GM18951 (cell line): ENCODE results near the gene PPP1R14B.

Source experiments
- POLR2A ChIP-seq: IDR thresholded peaks from 4 replicates; pipeline ENCODE4 v1.6.1; 2011; ENCODE audit warnings: mild to moderate bottlenecking; ENCODE audit not compliant: insufficient read length, insufficient read depth; ENCODE audit errors: extremely low read depth
- in situ Hi-C: fragments of 300-500 bp; cut with MboI; formaldehyde crosslinking; loops from one replicate; pipeline ENCODE4 v1.12.0; 2022; ENCODE audit warnings: low sequenced_read_pairs, mixed read lengths, inconsistent platforms; ENCODE audit not compliant: unreplicated experiment

Gene PPP1R14B

DNA sequence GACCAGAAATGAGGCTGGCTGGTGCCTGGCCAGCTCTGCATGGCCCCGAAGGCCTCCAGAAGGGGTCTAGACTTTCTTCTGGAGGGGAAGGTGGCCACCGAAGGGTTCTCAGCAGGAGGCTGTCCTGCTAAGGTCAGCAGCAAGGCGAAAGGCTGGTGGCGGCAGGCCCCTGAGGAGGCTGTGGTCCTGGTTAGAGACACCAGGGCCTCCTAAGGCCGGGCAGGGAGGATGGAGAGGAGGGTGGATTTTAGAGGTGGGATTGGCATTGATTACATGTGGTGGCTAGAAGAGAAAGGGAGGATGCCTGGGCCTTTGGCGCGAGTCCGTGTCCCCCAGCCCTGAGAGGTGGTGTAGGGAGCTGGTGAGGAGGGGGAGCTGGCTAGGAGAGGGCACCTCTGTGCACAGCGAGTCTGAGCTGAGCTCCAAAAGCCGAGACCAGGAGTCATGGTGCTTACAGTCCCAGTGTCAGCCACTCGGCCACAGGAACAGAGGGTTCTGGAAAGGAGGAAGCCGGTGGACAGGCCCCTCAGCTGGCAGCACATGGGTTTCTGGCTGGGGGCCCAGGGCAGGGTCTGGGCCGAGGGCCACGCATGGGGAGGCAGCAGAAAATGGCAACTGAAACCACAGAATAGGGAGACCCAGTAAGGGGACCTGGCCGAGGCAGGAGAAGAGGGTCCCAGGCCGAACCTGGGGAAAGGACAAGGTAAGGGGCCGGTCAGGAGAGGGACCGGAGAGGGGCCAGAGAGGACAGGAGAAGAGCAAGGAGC is 37.8 kb downstream of the PPP1R14B start:
- in situ Hi-C loops: no loop called here
- no peak for TF ChIP-seq POLR2A

DNA sequence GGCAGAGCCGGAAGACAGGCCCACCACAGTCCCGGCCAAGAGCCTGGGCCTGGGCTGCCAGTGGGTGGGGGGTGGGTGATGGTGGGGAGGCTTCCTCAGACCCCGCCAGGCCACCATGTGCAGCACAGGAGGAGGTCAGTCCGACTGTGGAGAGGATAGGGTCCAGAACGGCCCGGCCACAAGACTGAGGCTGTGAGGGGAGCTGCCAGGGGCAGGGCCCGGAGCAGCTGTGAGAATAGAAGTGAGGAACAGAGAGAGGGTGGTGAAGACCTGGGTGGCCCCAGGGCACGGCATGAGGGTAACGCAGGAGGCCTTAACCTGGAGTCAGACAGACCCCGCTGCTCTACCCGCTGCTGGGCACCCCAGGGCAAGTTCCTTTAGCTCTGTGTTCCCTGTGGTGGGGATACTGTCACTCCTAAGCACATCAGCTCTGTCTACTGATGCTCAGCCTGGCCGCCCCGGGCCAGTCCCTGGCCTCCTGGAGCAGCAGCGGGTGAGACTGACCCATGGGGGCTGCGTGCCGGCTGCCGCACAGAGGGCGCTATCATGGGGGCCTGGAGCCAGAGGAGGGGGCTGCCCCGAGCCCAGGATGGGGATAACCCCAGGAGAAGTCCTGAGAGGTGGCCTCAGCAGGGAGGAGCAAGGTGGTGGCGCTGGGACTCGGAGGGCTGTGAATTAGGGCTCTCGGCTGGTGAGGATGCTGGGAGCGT is 38.5 kb downstream of the PPP1R14B start:
- in situ Hi-C loops: no loop called here
- TF ChIP-seq POLR2A: no peak

DNA sequence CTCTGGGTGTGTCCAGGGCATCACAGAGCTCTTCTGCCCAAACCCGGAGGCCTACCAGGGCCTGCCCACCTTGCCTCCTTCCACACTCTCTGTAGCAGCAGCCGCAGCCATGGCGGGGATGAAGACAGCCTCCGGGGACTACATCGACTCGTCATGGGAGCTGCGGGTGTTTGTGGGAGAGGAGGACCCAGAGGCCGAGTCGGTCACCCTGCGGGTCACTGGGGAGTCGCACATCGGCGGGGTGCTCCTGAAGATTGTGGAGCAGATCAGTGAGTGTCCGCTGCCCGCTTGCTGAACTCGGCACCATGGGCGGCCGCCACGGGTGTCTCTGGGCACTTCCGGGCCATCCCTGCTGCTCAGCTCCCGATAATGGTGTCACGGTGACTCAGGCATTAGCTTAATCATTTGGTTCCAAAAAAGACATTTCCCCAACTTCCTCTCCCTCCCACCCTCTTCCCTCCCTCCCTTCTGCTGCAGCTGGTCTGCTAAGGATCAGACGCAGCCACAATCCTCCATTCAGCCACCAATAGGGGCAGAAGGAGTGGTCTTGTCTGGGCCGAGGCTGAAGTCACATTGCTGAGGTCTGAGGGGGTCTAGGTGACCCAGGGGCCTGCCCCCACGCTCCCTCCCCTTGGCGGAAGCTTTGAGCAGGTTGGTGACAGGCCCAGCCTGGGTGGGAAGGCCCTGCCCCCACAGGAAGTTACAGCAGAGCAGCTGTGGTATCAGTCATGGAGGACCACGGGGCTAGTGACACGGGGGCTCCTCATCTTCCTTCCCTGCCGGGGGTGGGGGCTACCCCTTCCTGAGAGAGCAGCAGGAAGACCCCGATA is 39.3 kb downstream of the PPP1R14B start:
- in situ Hi-C loops: no loop called here
- TF ChIP-seq POLR2A: peak; percentile 73

DNA sequence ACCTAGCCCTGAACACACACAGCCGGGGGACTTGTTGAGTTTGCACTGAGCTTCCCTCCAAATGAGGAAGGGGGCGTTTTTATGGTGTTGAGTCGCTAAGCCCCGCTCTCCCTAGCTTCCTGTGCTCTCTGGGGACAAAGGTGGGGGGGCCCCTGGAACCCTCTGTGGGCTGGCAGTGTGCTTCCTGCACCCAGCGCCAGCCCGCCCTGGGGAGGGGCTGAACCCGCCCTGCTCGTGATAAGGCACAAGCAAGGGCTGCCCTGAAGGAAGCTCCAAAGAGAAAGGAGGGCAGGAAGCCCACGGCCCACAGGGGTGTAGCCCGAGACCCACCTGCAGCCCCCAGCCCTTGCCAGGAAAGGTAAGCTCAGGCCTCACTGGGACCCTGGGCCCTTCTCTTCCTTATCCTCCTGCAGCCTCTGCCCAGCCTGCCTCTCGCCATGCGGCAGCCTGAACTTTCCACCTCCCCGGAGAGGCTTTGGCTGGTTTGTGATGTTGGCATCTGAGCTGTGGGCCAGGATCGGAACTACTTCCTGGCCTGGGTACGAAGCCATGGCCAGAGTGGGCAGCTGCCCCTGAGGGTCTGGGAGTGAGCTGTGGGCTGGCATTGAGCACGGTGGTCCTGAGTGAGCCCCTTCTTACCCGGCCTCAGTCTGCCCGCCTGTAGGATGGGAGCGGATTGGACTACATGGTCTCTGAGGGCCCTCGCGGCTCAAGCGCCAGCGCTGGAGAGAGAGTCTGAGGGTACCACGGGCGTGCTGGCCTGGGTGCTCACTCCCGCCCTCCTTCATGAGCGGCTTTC is 40.1 kb downstream of the PPP1R14B start, which contains the start of gene FERMT3:
TSS of gene FERMT3 (plus strand) at position 265 of the 799 bp plus-strand sequence. CDS start 644 bp downstream, outside the sequence.
- peak; percentile 73 for TF ChIP-seq POLR2A
- in situ Hi-C loops: no loop called here

DNA sequence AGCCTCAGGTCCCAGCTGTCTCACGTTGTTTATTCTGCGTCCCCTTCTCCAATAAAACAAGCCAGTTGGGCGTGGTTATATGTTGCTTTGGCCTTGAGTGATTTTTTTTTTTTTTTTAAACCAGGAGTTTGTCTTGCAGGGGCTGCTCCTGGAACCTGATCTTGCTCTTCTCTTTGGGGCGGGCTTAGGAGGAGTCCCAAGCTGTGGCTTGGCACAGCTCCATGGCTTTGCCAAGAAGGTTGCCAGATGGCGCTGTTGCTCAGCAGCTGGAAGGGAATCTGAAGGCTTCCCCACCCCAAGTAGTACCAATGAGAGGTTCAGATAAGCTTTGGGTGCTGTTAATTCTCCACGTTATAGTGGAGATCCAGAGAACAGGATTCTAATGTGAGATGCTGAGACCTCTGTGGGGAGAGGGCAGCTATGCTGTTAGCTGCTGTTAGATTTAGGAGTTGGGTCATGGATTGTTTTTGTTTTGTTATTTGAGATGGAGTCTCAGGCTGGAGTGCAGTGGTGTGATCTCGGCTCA is 42.2 kb downstream of the PPP1R14B start:
- no peak for TF ChIP-seq POLR2A

DNA sequence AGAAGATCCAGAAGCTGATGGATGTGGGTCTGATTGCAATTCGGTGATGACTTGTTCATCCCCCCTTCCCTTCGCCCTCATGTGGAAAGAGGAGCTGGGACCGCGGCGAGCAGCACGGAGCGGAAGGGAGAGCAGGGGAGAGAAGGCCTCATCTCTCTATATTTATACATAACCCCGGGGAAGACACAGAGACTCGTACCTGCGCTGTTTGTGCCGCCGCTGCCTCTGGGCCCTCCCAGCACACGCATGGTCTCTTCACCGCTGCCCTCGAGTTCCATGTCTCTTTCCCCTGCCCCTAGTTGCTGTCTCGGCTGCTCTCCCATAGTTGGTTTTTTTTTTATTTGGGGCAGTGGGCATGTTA is 42.7 kb downstream of the PPP1R14B start:
- no peak for TF ChIP-seq POLR2A

More for the DNA sequence above, 42.2 kb downstream of the PPP1R14B start:
- in situ Hi-C loops: loop anchor here (5.0 kb wide), 1 partner anchor 93 kb away; no protein-coding TSS in a partner anchor

DNA sequence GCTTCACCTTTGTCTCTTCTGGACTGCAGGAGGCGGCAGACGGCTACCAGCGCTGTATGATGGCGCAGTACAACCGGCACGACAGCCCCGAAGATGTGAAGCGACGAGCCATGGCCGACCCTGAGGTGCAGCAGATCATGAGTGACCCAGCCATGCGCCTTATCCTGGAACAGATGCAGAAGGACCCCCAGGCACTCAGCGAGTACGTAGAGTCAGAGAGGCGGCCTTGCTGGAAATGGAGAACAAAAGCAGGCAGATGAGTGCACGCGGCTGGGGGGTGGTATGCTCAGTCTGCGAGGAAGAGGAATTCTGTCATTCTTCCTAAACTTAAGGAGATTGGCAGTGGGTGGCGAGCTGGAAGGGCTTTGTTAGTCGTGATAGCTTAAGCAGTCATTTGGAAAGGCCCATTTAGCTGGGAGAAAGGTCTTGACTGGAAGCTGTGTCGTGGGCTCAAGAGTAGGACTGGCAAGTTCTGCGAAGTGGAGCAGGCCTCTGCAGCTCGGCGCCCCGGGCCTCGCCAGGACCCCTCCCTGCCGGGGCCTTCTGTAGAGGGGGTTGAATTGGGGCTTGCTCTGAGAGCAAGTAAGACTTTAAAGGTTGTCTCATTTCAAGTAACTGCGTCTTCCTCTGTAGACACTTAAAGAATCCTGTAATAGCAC is 43.2 kb downstream of the PPP1R14B start:
- no peak for TF ChIP-seq POLR2A
- in situ Hi-C loops: loop anchor here (5.0 kb wide), 1 partner anchor 94 kb away; no protein-coding TSS in a partner anchor

More for the DNA sequence above, 42.7 kb downstream of the PPP1R14B start:
- in situ Hi-C loops: loop anchor here (5.0 kb wide), 1 partner anchor 93 kb away; no protein-coding TSS in a partner anchor

DNA sequence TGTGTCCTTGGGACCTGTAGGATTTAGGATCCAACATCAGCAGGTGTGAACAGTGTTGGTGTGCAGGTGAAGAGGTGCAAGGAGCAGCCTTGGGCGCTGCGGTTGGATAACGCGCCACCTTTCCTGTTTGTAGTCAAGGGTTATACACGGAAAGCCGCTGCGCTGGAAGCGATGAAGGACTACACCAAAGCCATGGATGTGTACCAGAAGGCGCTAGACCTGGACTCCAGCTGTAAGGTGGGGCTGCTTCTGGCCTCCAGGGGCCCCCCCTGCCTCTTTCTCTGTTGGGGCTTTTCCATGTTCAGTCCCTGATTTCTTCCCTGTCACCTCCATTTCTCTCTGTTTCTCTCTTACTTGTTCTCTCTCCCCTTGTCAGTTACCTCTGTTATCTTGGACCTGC is 43.8 kb downstream of the PPP1R14B start:
- TF ChIP-seq POLR2A: no peak
- in situ Hi-C loops: loop anchor here (5.0 kb wide), 1 partner anchor 94 kb away; no protein-coding TSS in a partner anchor

DNA sequence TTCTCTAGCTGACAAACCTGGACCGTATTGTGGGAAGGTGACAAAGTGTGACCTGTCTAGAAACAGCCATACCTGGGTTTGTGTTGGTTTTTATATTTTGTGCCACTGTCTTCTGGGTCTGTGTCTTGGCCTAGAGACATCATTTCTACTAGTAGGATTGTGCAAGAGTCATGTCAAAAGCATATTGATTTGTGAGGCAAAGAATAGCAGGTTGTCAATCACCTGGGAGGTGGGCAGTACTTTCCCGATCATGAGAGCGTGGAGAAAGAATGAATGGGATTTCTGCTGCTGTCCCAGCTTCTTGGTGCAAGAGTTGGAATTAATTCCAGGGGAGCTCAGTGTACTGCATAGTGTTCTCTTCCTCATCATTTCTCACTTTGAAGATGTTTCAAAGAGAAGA is 45.2 kb downstream of the PPP1R14B start:
- in situ Hi-C loops: loop anchor here (5.0 kb wide), 1 partner anchor 96 kb away; no protein-coding TSS in a partner anchor
- TF ChIP-seq POLR2A: no peak

DNA sequence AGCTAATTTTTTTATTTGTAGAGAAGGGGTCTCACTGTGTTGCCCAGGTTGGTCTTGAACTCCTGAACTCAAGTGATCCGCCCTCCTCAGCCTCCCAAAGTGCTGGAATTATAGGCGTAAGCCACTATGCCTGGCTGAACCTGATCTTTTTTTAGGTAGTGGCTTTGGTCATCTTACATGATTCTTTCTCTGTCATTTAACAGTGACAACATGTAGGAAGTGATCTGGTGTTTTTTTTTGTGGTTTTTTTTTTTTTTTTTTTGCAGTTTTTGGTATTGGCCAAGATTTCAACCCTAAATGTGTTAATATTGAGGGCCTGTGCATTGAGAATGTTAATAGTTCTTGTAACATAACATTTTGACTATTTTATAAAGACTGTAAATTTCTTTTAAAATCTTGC is 48.2 kb downstream of the PPP1R14B start:
- no peak for TF ChIP-seq POLR2A
- in situ Hi-C loops: no loop called here

DNA sequence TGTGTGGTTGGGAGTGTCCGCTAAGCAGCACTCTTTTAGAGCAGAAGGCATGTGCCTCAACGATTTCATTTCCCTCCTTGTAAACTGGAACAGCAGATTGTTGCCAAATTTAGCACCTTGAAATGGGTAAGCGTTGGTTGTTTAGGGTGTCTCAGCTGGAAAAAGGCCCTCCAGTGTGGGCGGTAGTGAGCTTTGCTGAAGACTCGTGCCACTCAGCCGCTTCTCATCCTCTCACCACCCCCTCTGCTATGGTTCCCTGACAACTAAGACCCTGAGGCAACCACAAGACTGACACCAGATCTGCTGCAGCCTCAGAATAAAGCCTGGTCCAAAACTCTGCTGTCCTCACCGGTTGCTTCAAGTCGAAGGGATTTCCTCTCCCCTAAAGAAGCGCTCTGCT is 50.1 kb downstream of the PPP1R14B start:
- in situ Hi-C loops: no loop called here
- no peak for TF ChIP-seq POLR2A
